ENCODE measurements around the gene SOD3.

DNA sequence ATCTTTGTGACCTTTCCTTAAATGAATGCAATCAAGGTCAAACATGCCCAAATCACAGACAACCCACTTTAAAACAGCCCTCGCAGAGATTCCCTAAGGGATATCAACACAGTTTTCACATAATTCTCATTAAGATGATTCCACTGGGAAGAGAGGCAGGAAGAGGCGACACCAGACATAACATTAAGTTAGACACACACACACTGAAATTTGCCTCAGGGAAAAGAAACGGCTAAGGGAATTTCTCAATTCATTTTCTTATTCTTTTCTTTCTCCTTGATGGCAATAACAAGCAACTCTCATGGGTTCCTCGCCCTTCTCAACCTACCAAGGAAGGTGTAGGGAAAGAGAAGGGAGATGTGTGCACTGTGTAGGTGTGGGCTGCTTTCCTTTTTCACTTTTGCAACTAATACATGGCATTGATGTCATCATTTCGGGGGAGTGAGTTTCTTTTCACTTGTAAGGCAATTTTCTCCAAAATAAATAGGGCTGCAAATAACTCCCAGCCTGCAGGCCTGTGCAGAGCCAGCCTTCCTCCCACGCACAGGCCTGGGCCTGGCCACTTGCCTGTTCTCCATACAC is 41.4 kb downstream of the SOD3 start:
- no peak for TF ChIP-seq CTCF (IDR thresholded peaks at IDR 0.05; ENCODE audit: low read depth, low read length, missing input control)
- TF ChIP-seq, protein P1, sequence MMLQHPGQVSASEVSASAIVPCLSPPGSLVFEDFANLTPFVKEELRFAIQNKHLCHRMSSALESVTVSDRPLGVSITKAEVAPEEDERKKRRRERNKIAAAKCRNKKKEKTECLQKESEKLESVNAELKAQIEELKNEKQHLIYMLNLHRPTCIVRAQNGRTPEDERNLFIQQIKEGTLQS (IDR thresholded peaks at IDR 0.05): no peak
- no peak for TF ChIP-seq SP1 (IDR thresholded peaks at IDR 0.05)
